ENCODE results near the gene IL10RA.

- no peak for TF ChIP-seq CTCF (conservative IDR thresholded peaks at IDR 0.05; ENCODE audit: low read length)
- TF ChIP-seq EZH2phosphoT487 (IDR thresholded peaks at IDR 0.05; ENCODE audit: borderline replicate concordance, low read depth, low read length), result no peak
These were observed 61.6 kb downstream of the IL10RA start for GRCh38 chr11:118047749-118048148.

Measured in OCI-LY7 (cell line).